NB4 (cell line): ENCODE measurements around the gene SAFB2.

ENCODE experiments used
- DNase-seq: peaks from one replicate; pipeline ENCODE4 v3.0.0; 2010; ENCODE audit warnings: low read depth
- H3K4me3 ChIP-seq: one replicate; pipeline ENCODE4 v1.5.1; 2011; ENCODE audit warnings: mild to moderate bottlenecking, low read depth, low read length, moderate library complexity
- CTCF ChIP-seq: IDR thresholded peaks from one replicate; pipeline ENCODE4 v1.5.1; 2012; ENCODE audit warnings: low read depth, low read length
- MAX ChIP-seq: IDR thresholded peaks from 2 replicates; pipeline ENCODE4 v1.6.1; 2011; ENCODE audit warnings: low read depth, low read length
- MYC ChIP-seq: IDR thresholded peaks from 2 replicates; pipeline ENCODE4 v1.6.1; 2011; ENCODE audit warnings: low read depth, low read length
- POLR2A ChIP-seq: IDR thresholded peaks from 2 replicates; pipeline ENCODE4 v1.6.1; 2011; ENCODE audit warnings: mild to moderate bottlenecking; ENCODE audit not compliant: insufficient read length; ENCODE audit errors: extremely low read depth

SAFB2 gene

GRCh38 chr19:5579697-5580096 lies 42.9 kb downstream of the SAFB2 start:
- H3K4me3 ChIP-seq = no peak overlapping the region
- TF ChIP-seq CTCF (no peak), POLR2A (no peak), MYC (no peak), MAX (no peak)
- no peak for DNase-seq

- no peak for DNase-seq
- no peak overlapping the region for H3K4me3 ChIP-seq
- TF ChIP-seq CTCF (no peak), POLR2A (no peak), MYC (no peak), MAX (no peak)
Observed at GRCh38 chr19:5579286-5579685, 43.3 kb downstream of the SAFB2 start.

- H3K4me3 ChIP-seq = no peak overlapping the region
- no peak for TF ChIP-seq MYC
- peak; percentile 63 for TF ChIP-seq CTCF
- DNase-seq = peak; percentile 70
Observed at GRCh38 chr19:5578097-5578846, 44.3 kb downstream of the SAFB2 start.

DNA sequence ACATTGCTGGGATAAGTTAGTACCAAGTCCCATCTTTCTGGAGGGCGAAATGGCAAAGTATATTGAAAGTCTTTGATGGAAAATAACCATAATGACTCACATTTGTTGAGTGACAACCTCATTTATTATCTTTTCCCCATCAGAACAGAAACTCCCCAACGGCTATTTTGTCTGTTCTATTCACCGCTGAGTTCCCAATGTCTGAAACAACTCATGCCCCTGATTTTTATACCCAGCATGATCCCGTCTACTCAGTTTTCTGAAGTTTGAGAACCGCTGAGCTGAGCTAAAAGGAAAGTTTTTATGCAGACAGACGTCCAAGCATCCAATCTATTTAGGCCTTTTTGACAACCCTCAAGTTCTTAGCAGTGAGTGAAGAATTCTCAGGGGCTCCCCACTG lies 47.0 kb downstream of the SAFB2 start:
- TF ChIP-seq MYC (no peak), POLR2A (no peak), CTCF (no peak), MAX (no peak)
- DNase-seq = no peak
- H3K4me3 ChIP-seq = no peak overlapping the region

- H3K4me3 ChIP-seq = no peak overlapping the region
- TF ChIP-seq MYC (no peak), CTCF (no peak), POLR2A (no peak), MAX (no peak)
- DNase-seq = no peak
Observed at GRCh38 chr19:5572556-5573286, 49.9 kb downstream of the SAFB2 start.
